Iris pigment epithelial cell (primary cell): ENCODE measurements around the gene NRP1.

Experiments
- DNase-seq: peaks from one replicate; pipeline ENCODE4 v3.0.0-alpha.2; 2011; ENCODE audit warnings: low read depth

Gene NRP1

DNA sequence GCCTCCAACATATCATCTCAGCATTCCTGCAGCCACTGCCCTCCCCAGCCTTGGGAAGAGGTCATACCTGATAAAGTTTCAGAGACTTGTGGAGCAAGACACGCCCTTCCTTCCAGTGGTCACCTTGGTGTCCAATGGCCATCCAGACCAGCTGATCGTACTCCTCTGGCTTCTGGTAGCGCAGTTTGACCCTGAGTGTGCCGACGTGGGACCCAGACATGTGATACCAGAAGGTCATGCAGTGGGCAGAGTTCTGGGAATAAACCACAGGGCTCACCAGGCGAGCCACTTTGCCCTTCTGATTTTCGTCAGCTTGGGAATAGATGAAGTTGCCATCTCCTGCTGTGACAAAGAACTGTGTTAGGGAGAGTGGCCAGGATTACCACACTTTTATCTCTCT lies 148.3 kb downstream of the NRP1 start:
- DNase-seq = no peak

- DNase-seq = peak; percentile 36
These were observed 150.8 kb downstream of the NRP1 start for GRCh38 chr10:33183655-33184054.

GRCh38 chr10:33180921-33181320 lies 153.5 kb downstream of the NRP1 start:
- no peak for DNase-seq

GRCh38 chr10:33180390-33180789 lies 154.1 kb downstream of the NRP1 start:
- peak; percentile 70 for DNase-seq

DNA sequence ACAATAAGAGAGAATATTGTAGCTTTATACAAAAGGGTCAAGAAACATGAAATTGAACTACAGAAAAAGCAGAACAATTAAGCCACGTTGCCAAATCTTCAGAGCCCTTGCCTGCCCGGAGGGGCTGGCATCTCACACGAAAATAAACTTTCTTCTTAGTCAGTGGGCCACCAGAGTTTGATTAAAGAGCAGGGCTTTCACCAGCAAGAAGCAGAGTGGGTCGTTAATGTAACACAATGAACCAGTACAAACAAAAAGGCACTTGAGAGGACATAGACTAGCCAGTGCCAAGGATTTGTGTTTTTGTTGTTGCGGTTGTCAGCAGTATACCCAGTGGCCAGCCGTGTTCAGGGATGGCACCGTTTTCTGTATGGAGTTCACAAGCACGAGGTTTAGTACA lies 155.4 kb downstream of the NRP1 start:
- DNase-seq = no peak

DNA sequence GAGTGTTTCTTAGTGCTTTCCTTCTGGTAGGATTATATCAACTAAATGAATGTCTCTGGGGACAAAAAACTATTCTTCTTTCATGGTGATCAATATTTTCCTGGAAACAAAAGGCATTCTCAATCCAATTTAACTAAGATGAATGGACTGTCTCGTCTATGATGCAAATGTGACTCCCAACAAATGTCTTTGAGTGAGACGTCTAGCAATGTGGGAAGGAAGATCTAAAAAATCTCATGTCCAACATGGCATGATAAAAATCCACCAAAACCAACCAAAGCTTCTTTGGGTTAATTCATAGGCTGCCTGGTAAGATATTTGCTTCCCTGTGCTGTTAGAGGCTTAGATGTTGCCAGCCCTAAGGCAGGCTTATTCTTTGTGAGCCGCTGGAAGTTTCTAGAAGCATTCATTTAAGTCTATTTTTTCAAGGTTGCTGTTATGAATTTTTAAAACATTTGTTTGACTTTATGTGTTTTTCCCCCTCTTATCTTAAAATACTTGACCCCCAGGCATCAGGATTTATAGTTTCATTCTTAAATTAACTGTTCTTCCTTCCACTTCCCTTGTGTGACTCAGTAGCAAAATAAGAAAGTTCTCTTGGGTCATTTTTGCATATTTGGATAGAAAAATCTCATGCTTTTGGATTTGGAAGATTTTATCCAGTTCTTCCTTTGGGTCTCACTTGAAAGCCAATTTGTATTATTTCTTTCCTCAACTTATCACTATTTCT lies 156.3 kb downstream of the NRP1 start:
- no peak for DNase-seq

DNA sequence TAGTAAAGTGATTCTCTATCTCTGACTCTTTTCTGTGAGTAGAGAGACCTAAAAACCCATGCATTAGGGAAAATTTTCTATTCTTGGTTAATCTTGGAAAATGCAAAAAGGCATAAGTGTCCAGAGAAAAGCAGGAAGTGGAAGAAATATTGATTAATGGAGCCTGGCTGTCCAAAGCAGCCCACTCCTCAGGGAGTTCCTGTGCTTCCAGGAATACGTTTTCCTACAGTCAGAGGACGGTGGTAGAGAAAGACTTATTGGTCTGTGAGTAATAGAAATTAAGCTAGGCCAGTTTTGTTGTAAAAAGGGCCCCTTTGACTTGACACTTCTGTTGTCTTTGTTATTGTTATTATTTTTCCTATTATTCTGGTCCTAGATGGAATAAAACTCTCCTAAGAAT lies 157.8 kb downstream of the NRP1 start:
- DNase-seq = no peak

- DNase-seq = no peak
These were observed 159.6 kb downstream of the NRP1 start for GRCh38 chr10:33174674-33175434.

GRCh38 chr10:33165911-33166310 lies 168.6 kb downstream of the NRP1 start:
- DNase-seq = no peak

DNA sequence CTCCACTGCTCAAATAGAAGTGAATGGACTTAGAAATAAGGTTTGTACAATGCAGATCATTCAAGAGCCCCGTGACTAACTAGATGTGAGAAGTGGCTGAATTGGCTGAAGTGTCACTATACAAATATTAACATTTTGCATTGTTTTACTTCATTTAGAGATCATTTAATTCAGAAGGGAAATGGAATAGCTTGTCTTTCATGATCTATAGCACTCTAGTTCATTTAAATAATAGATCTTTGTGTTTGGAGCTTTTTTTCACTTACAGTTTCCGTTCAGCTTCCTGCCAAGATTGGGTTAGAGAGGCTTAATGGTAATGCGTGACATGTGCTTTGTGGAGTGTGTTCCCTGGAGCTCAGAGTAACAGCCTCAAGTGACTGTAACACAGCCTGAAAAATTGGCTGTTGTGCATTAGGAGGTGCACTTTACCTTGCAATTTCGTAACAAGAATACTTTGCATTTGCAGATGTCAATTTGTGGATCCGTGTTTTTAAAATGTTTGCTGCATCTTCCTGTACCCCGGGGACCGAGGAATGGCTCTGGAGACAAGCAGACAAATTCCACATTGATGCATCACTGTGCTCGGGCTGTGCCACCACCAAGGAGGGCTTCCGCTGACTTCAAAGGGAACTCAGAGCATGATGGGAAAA lies 170.3 kb downstream of the NRP1 start:
- DNase-seq = peak; percentile 47

DNA sequence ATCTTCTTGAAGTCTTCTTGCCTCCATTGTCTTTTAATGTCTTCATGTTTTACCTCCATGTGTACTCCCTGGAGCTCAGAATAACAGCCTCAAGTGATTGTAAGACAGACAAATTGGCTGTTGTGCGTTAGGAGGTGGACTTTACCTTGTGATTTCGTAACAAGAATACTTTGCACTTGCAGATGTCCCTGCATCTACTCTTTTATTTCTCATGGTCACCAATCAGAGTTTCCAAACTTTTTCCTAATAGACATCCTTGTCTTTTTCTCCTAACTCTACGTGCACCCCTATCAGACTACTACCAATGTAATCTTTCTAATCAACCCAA lies 172.3 kb downstream of the NRP1 start:
- DNase-seq = no peak

- DNase-seq = no peak
These were observed 172.8 kb downstream of the NRP1 start for GRCh38 chr10:33161550-33162247.

GRCh38 chr10:33160151-33160550 lies 174.3 kb downstream of the NRP1 start:
- DNase-seq = no peak

DNA sequence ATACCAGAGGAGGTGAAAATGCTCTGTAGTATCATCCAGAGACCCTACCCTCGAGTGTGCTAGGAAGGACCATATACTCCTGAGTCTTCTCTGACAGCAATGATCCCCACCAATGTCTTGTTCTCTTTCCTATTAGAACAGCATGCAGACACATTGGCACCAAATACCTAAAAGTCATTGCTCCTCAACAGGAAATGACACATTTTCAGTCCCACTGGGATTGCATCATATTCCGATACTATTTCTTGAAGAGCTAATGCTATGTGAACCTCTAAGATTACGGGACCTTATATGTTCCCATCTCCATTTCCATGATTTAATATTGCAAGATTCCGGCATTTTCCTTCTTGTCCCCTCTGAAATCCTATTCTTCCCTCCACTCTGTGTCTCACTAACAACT lies 177.4 kb downstream of the NRP1 start:
- DNase-seq = peak; percentile 84

DNA sequence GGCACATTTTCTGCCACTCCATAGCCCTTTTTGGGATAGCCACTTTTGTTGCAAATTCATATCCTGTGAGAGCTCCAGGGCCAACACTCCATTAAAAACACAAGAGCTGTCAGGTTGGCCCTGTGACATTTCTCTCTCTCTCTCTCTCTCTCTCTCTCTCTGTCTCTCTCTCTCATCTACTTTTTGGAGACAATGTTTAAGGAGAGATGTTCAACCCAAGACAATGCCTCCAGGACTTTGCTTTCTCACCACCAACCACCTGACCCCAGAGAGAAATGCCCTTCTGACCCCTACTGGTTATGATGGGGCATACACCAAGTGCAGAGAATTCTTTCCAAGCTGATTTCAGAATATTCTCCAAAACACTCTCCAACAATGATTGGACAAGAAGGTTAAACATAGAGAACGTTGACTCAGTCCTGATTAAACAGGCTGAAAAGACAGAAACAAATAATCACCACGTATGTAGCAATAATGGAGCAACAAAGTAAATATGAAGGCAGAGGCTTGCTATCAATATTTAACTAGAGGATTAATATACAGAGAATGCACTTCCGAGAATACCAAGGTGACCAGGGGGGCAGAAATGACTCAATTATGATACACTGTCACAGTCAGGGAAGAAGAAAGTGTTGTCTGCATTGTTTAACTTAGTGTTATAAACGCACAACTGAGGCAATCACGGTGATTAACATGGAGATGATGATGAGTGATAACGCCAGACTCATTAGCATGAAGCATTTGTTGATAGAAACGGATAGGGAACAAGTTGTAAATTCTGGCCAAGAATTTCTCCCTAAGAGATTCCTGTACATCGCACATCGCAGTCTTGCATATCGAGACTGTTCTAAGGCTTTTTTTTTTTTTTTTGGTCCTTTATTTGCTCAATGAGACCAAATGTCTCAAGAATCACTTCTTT lies 178.5 kb downstream of the NRP1 start:
- DNase-seq = peak; percentile 91

DNA sequence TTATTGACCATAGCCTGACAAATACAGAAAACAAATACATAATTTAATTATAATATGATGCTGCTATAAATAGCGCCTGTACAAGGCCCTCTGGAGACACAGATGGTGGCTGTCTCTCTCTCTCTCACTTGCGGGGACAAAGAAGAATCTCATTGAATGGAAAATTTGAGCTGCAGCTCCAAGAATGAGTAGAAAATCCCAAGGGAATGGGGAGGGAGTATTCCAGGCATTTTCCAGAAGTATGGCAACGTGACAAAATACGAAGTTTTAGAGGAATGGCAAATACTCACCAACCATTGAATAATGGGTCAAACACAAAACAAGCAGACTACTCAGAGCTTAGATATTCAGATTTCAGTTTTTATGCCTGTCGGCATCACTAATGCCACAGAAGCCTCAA lies 179.9 kb downstream of the NRP1 start:
- no peak for DNase-seq

- no peak for DNase-seq
These were observed 180.5 kb downstream of the NRP1 start for GRCh38 chr10:33153968-33154327.

DNA sequence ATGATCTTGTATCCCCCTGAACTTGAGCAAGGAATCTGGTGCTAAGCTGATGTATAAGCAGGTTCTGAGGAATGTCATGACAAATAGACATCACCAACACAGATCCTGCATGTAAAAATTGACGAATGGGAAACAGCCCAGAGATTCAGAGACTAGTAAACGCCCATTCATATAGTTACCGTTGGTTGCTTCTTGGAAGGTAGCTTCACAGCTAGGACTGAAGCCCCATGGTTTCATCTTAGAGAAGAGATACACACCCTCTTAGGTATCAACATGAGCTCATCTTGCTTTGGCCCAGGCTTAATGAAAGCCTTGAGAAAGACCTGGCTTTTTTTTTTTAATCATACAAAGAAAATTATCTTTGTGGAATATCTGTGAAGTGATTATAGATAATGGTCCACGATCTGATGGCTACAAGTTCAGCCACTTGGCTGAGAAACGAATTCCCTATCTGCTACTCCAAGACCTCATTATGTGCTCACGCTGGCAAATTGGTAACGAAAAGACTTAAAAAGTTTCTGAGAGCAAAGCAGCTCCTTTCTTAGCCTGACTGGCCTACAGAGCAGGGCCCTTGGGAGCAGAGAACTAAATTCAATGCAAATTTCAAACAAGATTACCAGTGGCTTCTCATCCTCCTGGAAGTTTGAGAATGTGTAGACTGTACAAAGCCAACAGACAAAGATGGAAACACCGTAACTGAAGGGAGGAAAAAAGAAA lies 181.1 kb downstream of the NRP1 start:
- no peak for DNase-seq

DNA sequence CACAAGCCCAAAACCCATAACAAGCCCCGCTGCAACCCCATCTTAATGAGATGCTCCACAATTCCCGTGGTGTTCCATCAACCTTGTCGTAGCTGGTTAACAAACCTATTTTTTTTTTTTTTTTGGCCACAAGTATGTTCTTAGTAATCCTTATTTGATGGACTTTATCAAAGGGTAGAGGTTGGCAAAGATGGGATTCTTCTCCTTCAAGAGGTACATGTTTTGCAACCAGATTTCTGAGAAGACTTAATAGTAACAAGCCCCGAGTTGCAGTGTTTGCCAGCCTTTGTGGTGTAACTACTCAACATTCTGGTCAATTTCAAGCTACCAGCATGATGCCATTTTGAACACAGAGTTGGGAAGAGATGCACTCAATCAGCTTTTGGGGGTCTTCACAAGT lies 181.7 kb downstream of the NRP1 start:
- DNase-seq = no peak

DNA sequence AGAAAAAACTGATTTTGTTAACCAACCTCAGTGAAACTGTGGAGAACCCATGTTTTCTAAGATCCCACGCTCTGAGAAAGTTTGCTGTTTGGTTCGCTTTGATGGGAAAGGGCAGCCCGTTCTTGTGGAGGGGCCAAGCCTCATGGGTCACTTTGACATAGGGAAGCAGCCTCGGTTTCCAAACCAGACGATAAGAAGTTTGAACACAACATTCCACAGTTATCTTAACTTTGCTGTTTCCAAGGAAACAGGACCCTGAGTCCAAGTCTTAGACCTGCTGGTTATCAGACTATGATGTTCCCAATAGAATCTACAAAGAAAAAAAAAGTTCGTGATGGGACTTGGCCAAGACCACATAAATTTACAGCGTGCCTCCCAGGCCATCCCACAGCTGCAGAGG lies 182.3 kb downstream of the NRP1 start:
- no peak for DNase-seq

DNA sequence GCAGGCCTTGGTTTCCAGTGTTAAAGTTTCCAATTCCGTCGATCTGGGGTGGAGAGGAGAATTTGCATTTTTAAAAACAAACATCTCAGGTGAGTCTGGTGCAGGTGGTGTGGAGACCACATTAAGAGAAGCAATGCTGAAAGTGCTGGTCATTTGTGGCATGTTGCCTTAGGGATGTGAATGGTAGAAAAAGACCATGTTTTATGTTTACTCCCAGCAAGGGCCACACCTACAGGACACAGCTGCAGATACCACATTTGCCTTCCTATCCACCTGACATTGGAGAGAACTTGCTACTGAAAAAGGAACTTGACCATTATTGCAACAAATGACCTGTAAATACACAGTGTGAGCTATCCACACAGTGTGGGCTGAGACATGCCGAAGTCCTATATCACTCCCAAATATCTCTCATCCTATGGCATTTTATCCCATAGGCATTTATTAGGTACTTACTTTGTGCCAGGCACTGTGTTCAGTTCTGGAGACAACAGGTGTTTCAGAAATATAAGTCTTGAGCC lies 183.1 kb downstream of the NRP1 start:
- no peak for DNase-seq
